GM18870 (cell line): ENCODE measurements around the gene APOC4.
"Not testable (repeated sequence)": the region's sequence is repeated elsewhere in the genome, so short reads cannot be mapped to it uniquely, and the experiment has no call there.

Experiments
- ATAC-seq: cut with Tn5 transposase; IDR thresholded peaks from one replicate; pipeline ENCODE4 v1.9.1; 2021; ENCODE audit warnings: moderate library complexity; ENCODE audit not compliant: unreplicated experiment

Gene APOC4

GRCh38 chr19:44914433-44915206 lies 27.4 kb upstream of the APOC4 start, which contains the start of gene APOC1:
Gene APOC1 (plus strand): TSS chr19:44914608. CDS start chr19:44914892, 284 bp downstream.
- peak; percentile 55 for ATAC-seq

GRCh38 chr19:44924243-44924725 lies 17.8 kb upstream of the APOC4 start:
- no peak for ATAC-seq

- ATAC-seq: no peak
Measured at GRCh38 chr19:44925114-44925891, 16.7 kb upstream of the APOC4 start.

- ATAC-seq: not testable (repeated sequence)
Measured at GRCh38 chr19:44926245-44927077, 15.6 kb upstream of the APOC4 start.

- ATAC-seq: no peak
Measured at GRCh38 chr19:44927746-44928145, 14.3 kb upstream of the APOC4 start.

- no peak for ATAC-seq
Measured at GRCh38 chr19:44930088-44930487, 11.9 kb upstream of the APOC4 start.

- no peak for ATAC-seq
Measured at GRCh38 chr19:44931541-44931940, 10.5 kb upstream of the APOC4 start.

GRCh38 chr19:44939668-44940067 lies 2.4 kb upstream of the APOC4 start:
- ATAC-seq: no peak

GRCh38 chr19:44943801-44944249 lies 1.8 kb downstream of the APOC4 start:
- ATAC-seq: no peak

GRCh38 chr19:44947041-44947581 lies 5.1 kb downstream of the APOC4 start:
- no peak for ATAC-seq

- ATAC-seq: no peak
Measured at GRCh38 chr19:44948237-44948636, 6.2 kb downstream of the APOC4 start.

GRCh38 chr19:44948763-44949374 lies 6.8 kb downstream of the APOC4 start:
- no peak for ATAC-seq

GRCh38 chr19:44949550-44949949 lies 7.5 kb downstream of the APOC4 start:
- no peak for ATAC-seq

- ATAC-seq: no peak
Measured at GRCh38 chr19:44951179-44952159, 9.4 kb downstream of the APOC4 start.

GRCh38 chr19:44954278-44954648 lies 12.2 kb downstream of the APOC4 start:
- no peak for ATAC-seq

- ATAC-seq: peak; percentile 70
Measured at GRCh38 chr19:44954649-44955504, 12.8 kb downstream of the APOC4 start, which contains the start of gene CLPTM1. Gene CLPTM1 (plus strand): TSS chr19:44955380. CDS start chr19:44955396, 16 bp downstream.

GRCh38 chr19:44955505-44956439 lies 13.7 kb downstream of the APOC4 start:
- no peak for ATAC-seq
